ENCODE results near the gene GUCD1. TPM values are rescaled to one million over a fixed set of nuclear protein-coding genes. Genes with fewer than 3 reads are reported as not detected.

Gene GUCD1
- total RNA-seq, 1 donor = 96.6 TPM

DNA sequence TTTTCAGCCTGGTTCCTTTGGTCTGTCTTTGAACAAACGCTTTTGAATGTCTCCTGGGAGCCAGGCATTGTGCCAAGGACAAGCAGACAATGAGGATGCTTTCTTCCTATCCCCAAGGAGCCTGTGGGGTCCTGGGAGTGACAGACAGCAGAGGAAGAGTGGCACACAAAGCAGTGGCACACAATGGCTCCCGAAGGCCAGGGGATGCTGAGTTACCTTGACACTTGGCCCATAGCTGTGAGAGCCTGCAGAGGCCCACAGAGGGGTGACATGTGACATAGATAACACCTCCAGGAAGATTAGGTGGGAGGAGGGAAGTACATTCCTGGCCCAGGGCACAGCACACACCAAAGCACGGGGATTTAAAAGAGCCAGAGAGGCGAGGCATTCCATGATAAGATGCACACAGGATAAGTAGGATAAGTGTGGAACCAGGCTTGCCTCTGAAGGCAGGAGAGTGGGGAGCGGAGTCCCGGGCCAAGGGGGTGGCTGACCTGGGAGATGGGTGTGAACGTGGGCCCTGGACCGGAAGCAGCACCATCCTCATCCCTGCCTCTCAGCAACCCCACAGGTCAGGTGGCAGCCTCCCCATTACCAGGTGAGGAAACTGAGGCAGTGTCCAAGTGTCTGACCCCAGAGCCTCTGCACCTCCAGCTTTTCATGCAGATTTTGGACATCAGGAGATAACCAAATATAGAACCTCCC is 53.5 kb downstream of the GUCD1 start:
- H3K4me3 ChIP-seq (ENCODE audit: low read depth, low read length) = no peak overlapping the region
- DNase-seq (ENCODE audit: low read depth) = no peak
- TF ChIP-seq, protein P1, sequence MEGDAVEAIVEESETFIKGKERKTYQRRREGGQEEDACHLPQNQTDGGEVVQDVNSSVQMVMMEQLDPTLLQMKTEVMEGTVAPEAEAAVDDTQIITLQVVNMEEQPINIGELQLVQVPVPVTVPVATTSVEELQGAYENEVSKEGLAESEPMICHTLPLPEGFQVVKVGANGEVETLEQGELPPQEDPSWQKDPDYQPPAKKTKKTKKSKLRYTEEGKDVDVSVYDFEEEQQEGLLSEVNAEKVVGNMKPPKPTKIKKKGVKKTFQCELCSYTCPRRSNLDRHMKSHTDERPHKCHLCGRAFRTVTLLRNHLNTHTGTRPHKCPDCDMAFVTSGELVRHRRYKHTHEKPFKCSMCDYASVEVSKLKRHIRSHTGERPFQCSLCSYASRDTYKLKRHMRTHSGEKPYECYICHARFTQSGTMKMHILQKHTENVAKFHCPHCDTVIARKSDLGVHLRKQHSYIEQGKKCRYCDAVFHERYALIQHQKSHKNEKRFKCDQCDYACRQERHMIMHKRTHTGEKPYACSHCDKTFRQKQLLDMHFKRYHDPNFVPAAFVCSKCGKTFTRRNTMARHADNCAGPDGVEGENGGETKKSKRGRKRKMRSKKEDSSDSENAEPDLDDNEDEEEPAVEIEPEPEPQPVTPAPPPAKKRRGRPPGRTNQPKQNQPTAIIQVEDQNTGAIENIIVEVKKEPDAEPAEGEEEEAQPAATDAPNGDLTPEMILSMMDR (IDR thresholded peaks at IDR 0.05; ENCODE audit: insufficient read depth, low read length) = no peak

DNA sequence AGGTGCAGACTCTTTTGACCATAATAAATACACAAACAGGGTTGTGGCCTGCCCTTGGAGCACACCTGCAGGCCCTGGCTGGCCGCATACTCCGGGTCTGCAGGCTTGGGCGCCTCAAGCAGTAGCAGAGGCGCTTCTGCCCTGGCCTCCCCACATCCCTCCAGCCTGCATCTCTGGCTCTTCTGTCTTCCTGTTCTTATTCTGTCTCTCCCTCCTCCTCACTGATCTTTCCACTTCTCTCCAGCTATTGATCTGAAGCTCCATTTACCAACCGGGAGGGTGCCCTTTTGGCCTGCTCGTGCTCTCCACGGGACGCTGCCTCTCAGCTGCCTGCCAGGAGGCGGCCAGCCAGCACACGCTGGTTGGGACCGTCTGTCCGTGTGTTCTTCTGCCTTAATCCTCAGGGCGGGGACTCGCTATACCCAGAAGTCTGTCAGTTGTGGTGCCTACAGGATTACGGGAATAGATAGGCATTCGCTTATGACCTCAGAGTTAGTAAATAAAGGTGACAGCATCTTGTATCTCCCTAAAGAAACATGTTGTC is 54.6 kb downstream of the GUCD1 start:
- no peak for DNase-seq (ENCODE audit: low read depth)
- TF ChIP-seq, protein P1 (IDR thresholded peaks at IDR 0.05; ENCODE audit: insufficient read depth, low read length) = no peak
- no peak overlapping the region for H3K4me3 ChIP-seq (ENCODE audit: low read depth, low read length)

DNA sequence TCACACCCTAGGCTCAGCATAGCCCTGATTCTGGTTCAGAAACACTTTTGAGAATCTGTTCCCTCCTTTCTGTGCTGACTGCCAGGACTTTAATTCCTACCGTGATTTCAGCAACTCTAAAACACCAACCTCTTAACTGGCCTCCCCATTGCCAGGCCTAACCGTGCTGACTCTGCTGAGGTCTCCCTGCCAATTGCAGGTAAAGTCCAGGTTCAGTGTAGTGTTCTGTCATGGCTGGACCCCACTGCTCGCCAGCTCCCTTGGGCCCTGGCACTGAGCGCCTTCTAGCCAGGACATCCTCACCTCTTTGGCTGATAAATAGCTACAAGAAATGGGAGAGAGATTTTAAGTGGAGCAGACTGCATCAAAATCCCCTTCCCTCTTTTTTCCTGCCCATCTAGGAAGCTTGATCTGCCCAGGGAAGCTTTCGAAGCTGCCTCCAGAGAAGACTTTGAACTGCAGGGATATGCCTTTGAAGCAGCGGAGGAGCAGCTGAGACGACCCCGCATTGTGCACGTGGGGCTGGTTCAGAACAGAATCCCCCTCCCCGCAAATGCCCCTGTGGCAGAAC is 55.1 kb downstream of the GUCD1 start:
- TF ChIP-seq, protein P1 (IDR thresholded peaks at IDR 0.05; ENCODE audit: insufficient read depth, low read length) = no peak
- H3K4me3 ChIP-seq (ENCODE audit: low read depth, low read length) = no peak overlapping the region
- DNase-seq (ENCODE audit: low read depth) = no peak

DNA sequence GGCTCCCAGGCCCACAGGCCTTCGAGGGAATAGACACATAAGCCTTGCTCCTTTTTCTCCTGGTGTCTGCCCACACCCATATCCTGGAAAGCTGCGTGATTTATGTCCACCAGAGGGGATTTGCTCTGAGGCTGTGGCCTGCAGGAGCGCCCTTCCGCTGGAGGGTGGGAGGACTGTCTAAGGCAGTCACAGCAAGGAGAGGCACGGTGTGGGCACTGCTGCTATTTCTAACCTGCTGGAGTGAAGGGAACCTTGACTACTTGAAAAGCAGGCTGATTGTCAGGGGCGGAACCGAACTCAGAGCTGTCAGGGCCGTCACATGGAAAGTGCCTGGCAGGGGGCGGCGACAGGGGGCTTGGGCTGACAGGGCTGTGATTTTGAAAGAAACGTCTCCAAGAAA is 56.1 kb downstream of the GUCD1 start:
- TF ChIP-seq, protein P1 (IDR thresholded peaks at IDR 0.05; ENCODE audit: insufficient read depth, low read length) = no peak
- no peak overlapping the region for H3K4me3 ChIP-seq (ENCODE audit: low read depth, low read length)
- DNase-seq (ENCODE audit: low read depth) = no peak

DNA sequence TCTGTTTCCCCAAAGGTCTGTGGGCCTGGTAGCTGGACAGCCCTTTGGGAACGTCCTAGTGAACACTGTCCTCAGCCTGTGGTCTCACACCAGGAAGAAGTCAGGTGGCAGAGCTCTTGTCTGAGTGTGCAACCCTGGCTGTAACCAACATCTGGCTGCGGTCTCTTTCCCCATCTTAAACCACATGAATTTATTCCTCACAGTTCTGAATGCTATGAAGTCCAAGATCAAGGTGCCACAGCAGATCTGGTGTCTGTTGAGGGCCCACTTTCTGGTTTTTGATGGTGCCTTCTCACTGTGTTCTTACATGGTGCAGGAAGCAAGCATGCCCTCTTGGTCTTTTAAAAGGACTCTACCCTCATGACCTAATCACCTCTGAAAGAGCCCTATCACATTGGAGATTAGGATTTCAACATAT is 57.1 kb downstream of the GUCD1 start:
- TF ChIP-seq, protein P1 (IDR thresholded peaks at IDR 0.05; ENCODE audit: insufficient read depth, low read length) = no peak
- DNase-seq (ENCODE audit: low read depth) = no peak
- H3K4me3 ChIP-seq (ENCODE audit: low read depth, low read length) = no peak overlapping the region

DNA sequence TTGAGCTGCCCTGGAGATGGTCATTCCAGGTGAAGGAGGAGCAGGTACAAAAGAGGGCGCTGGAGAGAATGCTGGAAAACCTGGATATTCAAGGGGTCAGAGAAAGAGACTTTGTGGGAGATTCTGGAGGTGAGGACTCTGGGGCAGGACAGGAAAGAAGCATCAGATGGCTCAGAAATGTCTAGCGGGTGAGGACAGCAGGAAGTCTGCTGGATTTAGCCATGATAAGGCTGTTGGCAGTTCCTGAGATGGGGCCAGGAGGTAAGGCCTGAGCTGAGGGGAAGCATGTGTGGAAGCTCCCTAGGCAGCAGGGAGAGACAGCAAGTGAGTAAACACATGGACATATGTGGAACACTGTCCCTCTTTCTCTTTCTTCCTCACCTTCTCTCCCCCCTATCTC is 58.3 kb downstream of the GUCD1 start:
- TF ChIP-seq, protein P1 (IDR thresholded peaks at IDR 0.05; ENCODE audit: insufficient read depth, low read length) = no peak
- DNase-seq (ENCODE audit: low read depth) = no peak
- H3K4me3 ChIP-seq (ENCODE audit: low read depth, low read length) = no peak overlapping the region

Measured in fibroblast of the aortic adventitia (primary cell).